K562 (cell line): ENCODE results near the gene BRINP2. TPM values are rescaled to one million over a fixed set of nuclear protein-coding genes. Genes with fewer than 3 reads are reported as not detected.

Experiments
- ATAC-seq: fragments of 200-7000 bp; cut with Tn5 transposase; 3 replicates; pipeline ENCODE4 v1.9.1; 2020; ENCODE audit warnings: moderate library complexity
- BruUV-seq: library from RNA; stranded (reverse); fragments of 400-500 nt; replicated peaks from 2 replicates; lab custom pipeline; 2021; lab: Mats Ljungman, UMichigan
- CTCF ChIA-PET: fragments of 300-600 bp; formaldehyde crosslinking; extraction: SDS; loops from one replicate; lab custom pipeline; 2021; ENCODE audit warnings: low intra/inter-chr PET ratio; lab: Yijun Ruan, JAX
- POLR2A ChIA-PET: fragments of 300-600, 350-650 bp; sonication (Branson Sonifier 250); formaldehyde crosslinking; extraction: SDS; loops from one replicate; lab custom pipeline; 2021; ENCODE audit warnings: antibody characterized with exemption, inconsistent platforms; lab: Yijun Ruan, JAX
- DNase-seq, 4 experiments: peaks; one replicate each; pipeline versions ENCODE4 v3.0.0 to v3.0.0-alpha.2; 2011 to 2018; ENCODE audit warnings: low spot score in 3 of 4, mixed read lengths in 3 of 4; ENCODE audit errors: extremely low read depth in 1 of 4
- FAIRE-seq: peaks from 2 replicates; lab custom pipeline; 2011; peaks lifted over from hg19 to GRCh38; lab: Jason Lieb, UNC
- H2AFZ ChIP-seq: 2 replicates; pipeline ENCODE4 v1.6.0; 2011; ENCODE audit warnings: low read depth, low read length, control low read depth, inconsistent platforms
- H3K27ac ChIP-seq: fragments of 200-600 bp; 3 replicates; pipeline ENCODE4 v1.8.0; 2011; ENCODE audit warnings: low read depth, mild to moderate bottlenecking, control low read depth, inconsistent platforms, low read length, moderate library complexity, mixed read lengths; ENCODE audit errors: extremely low read depth
- H3K27me3 ChIP-seq, 2 experiments: fragments of 300-600 bp in 1 of 2; 2 replicates in 1 of 2; 3 replicates in 1 of 2; pipeline versions ENCODE4 v1.6.0 to v1.8.0; 2011; ENCODE audit warnings: inconsistent platforms in 2 of 2, low read length in 2 of 2, mild to moderate bottlenecking in 1 of 2, mixed read lengths in 1 of 2, moderate library complexity in 1 of 2; ENCODE audit not compliant: control insufficient read depth in 2 of 2, insufficient read depth in 2 of 2
- H3K36me3 ChIP-seq: fragments of 300-600 bp; 3 replicates; pipeline ENCODE4 v1.8.0; 2011; ENCODE audit warnings: mild to moderate bottlenecking, low read length, inconsistent platforms; ENCODE audit not compliant: control insufficient read depth, insufficient read depth
- H3K4me1 ChIP-seq, 2 experiments: fragments of 200-600 bp in 1 of 2; replicated peaks in 1 of 2; 2 replicates in 1 of 2; 3 replicates in 1 of 2; pipeline versions ENCODE4 v1.5.1 to v1.8.0; 2011; ENCODE audit warnings: inconsistent platforms in 2 of 2, low read length in 2 of 2, mild to moderate bottlenecking in 1 of 2, mixed read lengths in 1 of 2, moderate library complexity in 1 of 2; ENCODE audit not compliant: control insufficient read depth in 2 of 2, insufficient read depth in 2 of 2
- H3K4me2 ChIP-seq: 2 replicates; pipeline ENCODE4 v1.6.1; 2011; ENCODE audit warnings: low read length, control low read depth, inconsistent platforms, mixed read lengths; ENCODE audit not compliant: insufficient read depth
- H3K4me3 ChIP-seq: fragments of 200-600 bp; sonication (generic), shearing (Covaris generic); 2 replicates; pipeline ENCODE4 v1.5.1; 2016; ENCODE audit warnings: control low read depth, inconsistent platforms
- H3K79me2 ChIP-seq: fragments of 200-600 bp; 3 replicates; pipeline ENCODE4 v1.8.0; 2011; ENCODE audit warnings: low read length, inconsistent platforms; ENCODE audit not compliant: control insufficient read depth, insufficient read depth
- H3K9ac ChIP-seq, 2 experiments: 2 replicates each; pipeline versions ENCODE4 v1.6.0 to v1.6.1; 2011; ENCODE audit warnings: low read depth in 2 of 2, low read length in 2 of 2, control low read depth in 1 of 2, inconsistent platforms in 1 of 2, mild to moderate bottlenecking in 1 of 2, mixed read lengths in 1 of 2; ENCODE audit not compliant: insufficient read depth in 1 of 2
- H3K9me1 ChIP-seq: one replicate; pipeline ENCODE4 v1.6.0; 2011; ENCODE audit warnings: inconsistent platforms, mild to moderate bottlenecking, low read length, moderate library complexity; ENCODE audit not compliant: control insufficient read depth, insufficient read depth
- H3K9me3 ChIP-seq: replicated peaks from 2 replicates; pipeline ENCODE4 v1.5.1; 2011; ENCODE audit warnings: low read depth, low read length, inconsistent platforms; ENCODE audit not compliant: control insufficient read depth, insufficient read depth
- H4K20me1 ChIP-seq: replicated peaks from 2 replicates; pipeline ENCODE4 v1.6.1; 2011; ENCODE audit warnings: low read length, inconsistent platforms, mixed read lengths; ENCODE audit not compliant: control insufficient read depth, insufficient read depth
- ASH1L ChIP-seq: fragments of 450-650 bp; IDR thresholded peaks from 2 replicates; pipeline ENCODE4 v1.6.1; 2018; ENCODE audit warnings: borderline replicate concordance, mild to moderate bottlenecking, low read depth; ENCODE audit not compliant: partially characterized antibody
- ATF4 ChIP-seq: fragments of 450-650 bp; formaldehyde crosslinking; IDR thresholded peaks from 2 replicates; pipeline ENCODE4 v1.4.0; 2022; ENCODE audit warnings: mild to moderate bottlenecking, moderate library complexity
- FOXJ2 ChIP-seq: fragments of 200-800 bp; sonication (Bioruptor generic); IDR thresholded peaks from 2 replicates; pipeline ENCODE4 v1.6.1; 2016; ENCODE audit warnings: missing genetic modification characterization, missing compliant biosample characterization
- HDGF ChIP-seq: fragments of 450-650 bp; IDR thresholded peaks from 2 replicates; pipeline ENCODE4 v1.6.1; 2016
- HES1 ChIP-seq: fragments of 450-650 bp; IDR thresholded peaks from 2 replicates; pipeline ENCODE4 v1.6.1; 2016; ENCODE audit warnings: low read depth, mild to moderate bottlenecking, moderate library complexity
- NFYB ChIP-seq: IDR thresholded peaks from 2 replicates; pipeline ENCODE4 v1.6.1; 2011; ENCODE audit warnings: mild to moderate bottlenecking, moderate library complexity; ENCODE audit not compliant: insufficient read length; ENCODE audit errors: extremely low read depth
- SRSF9 ChIP-seq: fragments of 200-400 bp; formaldehyde crosslinking; IDR thresholded peaks from 2 replicates; pipeline ENCODE4 v1.6.1; 2017; ENCODE audit warnings: low read depth, low read length, borderline replicate concordance
- ZBTB40 ChIP-seq, 2 experiments: fragments of 450-650 bp in 1 of 2; sonication (generic) in 1 of 2; formaldehyde crosslinking in 1 of 2; IDR thresholded peaks; 2 replicates each; pipeline versions ENCODE4 v1.7.1 to v1.9.0; 2016 to 2022; ENCODE audit warnings: inconsistent platforms in 1 of 2, mild to moderate bottlenecking in 1 of 2, missing genetic modification reagents in 1 of 2
- ZNF280B ChIP-seq: fragments of 250-450 bp; sonication (Bioruptor Pico); IDR thresholded peaks from 2 replicates; pipeline ENCODE4 v1.5.1; 2021; ENCODE audit warnings: mild to moderate bottlenecking
- ZNF583 ChIP-seq: fragments of 250-450 bp; sonication (Bioruptor Pico); IDR thresholded peaks from 2 replicates; pipeline ENCODE4 v1.4.0; 2020
- WGBS: fragments of 100-300 bp; shearing (Covaris generic); methylation state at CpG from one replicate; pipeline ENCODE4 v1.1.6; 2016; ENCODE audit warnings: low coverage, mixed read lengths; ENCODE audit not compliant: insufficient coverage; ENCODE audit errors: missing lambda C conversion rate; 5-methylcytosine and 5-hydroxymethylcytosine counted together
- in situ Hi-C: fragments of 300-500 bp; cut with MboI; formaldehyde crosslinking; loops from 4 replicates; pipeline ENCODE4 v1.15.0; 2018; ENCODE audit warnings: inconsistent platforms, mixed read lengths
- intact Hi-C: fragments of 100-400 bp; cut with micrococcal nuclease; formaldehyde crosslinking; loops from 2 replicates; pipeline ENCODE4 v1.14.2; 2022
- polyA plus RNA-seq, 8 experiments: library from polyadenylated mRNA; depleted of rRNA in 4 of 8; stranded (reverse) in 5 of 8; unstranded in 3 of 8; fragments of >200 nt; fragmentation: Nextera tagmentation in 2 of 8; fragmentation: Illumina TruSeq in 1 of 8; extraction: Ambion mirVana in 2 of 8; extraction: Trizol in 1 of 8; gene quantifications; 2 replicates each; pipeline versions ENCODE4 v1.2.1 to v1.2.3, GENCODE V29; 2011 to 2014; ENCODE audit warnings: inconsistent platforms in 1 of 8, missing spikeins in 1 of 8
- total RNA-seq, 7 experiments: library from RNA; depleted of rRNA in 6 of 7; stranded (reverse); fragments of >200 nt in 6 of 7; fragmentation: Illumina TruSeq in 2 of 7; extraction: Trizol in 2 of 7; gene quantifications; 2 replicates each; pipeline versions ENCODE4 v1.2.1 to v1.2.3, GENCODE V29; 2011 to 2021; ENCODE audit warnings: low replicate concordance in 1 of 7

The BRINP2 gene
- total and polyA plus RNA-seq, 9 of the 15 experiments (the other 6 are each of a cell fraction or from before 2014, with no cell fraction given): not detected

GRCh38 chr1:177198243-177198642 lies 27.5 kb downstream of the BRINP2 start:
- Histone ChIP-seq H3K4me2 (no peak overlapping the region), H4K20me1 (no peaks in the 10 kb centered on the region), H3K9me1 (no peaks in the 10 kb centered on the region), H3K27me3 (no peaks in the 10 kb centered on the region), H3K9ac (no peak overlapping the region), H3K27ac (no peak overlapping the region), H3K4me3 (no peak overlapping the region), H3K4me1 (no peaks in the 10 kb centered on the region), H3K79me2 (no peaks in the 10 kb centered on the region), H3K36me3 (no peaks in the 10 kb centered on the region), H3K9me3 (no peaks in the 10 kb centered on the region; the same call in 1 of the 2 replicates), H2AFZ (no peak overlapping the region)
- no peak for DNase-seq
- intact Hi-C loops (no loop called here), in situ Hi-C loops (loop anchor here (10.0 kb wide), 1 partner anchor 303 kb away; no protein-coding TSS in a partner anchor)
- CTCF ChIA-PET: no interaction called here
- WGBS: 0% methylated on average over 2 of the region's 2 CpGs
- POLR2A ChIA-PET: no interaction called here
- no peak for ATAC-seq
- no TSS peak for BruUV-seq
- no peak for FAIRE-seq
- TF ChIP-seq ZBTB40 (IDR thresholded peaks at IDR 0.05) (no peak), ZBTB40 (CRISPR knock-in tag; IDR thresholded peaks at IDR 0.05) (no peak), ASH1L (no peak), ZNF583 (CRISPR knock-in tag) (no peak), SRSF9 (no peak), HDGF (no peak), HES1 (no peak), NFYB (no peak), FOXJ2 (tag) (no peak), ZNF280B (no peak), ATF4 (CRISPR knock-in tag) (no peak)
